Activated CD8-positive, alpha-beta memory T cell treated with anti-CD3 and anti-CD28 coated beads for 36 hours (primary cell): ENCODE results near the gene YPEL4. TPM values are rescaled to one million over a fixed set of nuclear protein-coding genes. Genes with fewer than 3 reads are reported as not detected.
"Not testable (repeated sequence)": the region's sequence is repeated elsewhere in the genome, so short reads cannot be mapped to it uniquely, and the experiment has no call there.

ENCODE experiments used
- CTCF ChIA-PET: fragments of 350-600 bp; sonication (Branson Sonifier 250); formaldehyde crosslinking; loops from one replicate; lab custom pipeline; 2021; ENCODE audit warnings: antibody characterized with exemption; lab: Charles Lee
- POLR2A ChIA-PET: fragments of 350-600 bp; sonication (Branson Sonifier 250); formaldehyde crosslinking; loops from one replicate; lab custom pipeline; 2021; ENCODE audit warnings: antibody characterized with exemption; lab: Charles Lee
- total RNA-seq, 2 experiments: library from RNA; stranded (reverse); gene quantifications; one replicate each; pipeline ENCODE4 v1.2.3, GENCODE V29; 2021

The YPEL4 gene
- total RNA-seq, 2 experiments from 2014 or later: not detected

- CTCF ChIA-PET: interaction anchor here (0.6 kb wide), 1 partner anchor 13 kb away, joined by 4 read pairs; no protein-coding TSS in a partner anchor
- POLR2A ChIA-PET: no interaction called here
Measured at GRCh38 chr11:57656885-57657193, 7.1 kb upstream of the YPEL4 start.

DNA sequence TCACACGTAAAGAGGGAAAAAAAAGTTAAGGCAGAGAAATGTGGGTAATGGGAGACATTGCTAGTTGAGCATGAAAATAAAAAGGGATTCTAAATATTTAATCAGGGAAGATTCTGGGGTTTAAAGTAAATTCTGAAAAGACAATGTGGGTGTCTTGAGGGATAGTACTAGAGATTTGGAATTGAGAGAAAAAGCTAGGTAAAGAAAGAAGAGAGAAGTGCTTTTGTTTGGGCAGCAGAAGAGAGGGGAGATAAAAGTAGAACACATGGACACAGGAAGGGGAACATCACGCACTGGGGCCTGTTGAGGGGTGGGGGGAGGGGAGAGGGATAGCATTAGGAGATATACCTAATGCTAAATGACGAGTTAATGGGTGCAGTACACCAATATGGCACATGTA lies 3.5 kb upstream of the YPEL4 start:
- POLR2A ChIA-PET: no interaction called here

GRCh38 chr11:57652662-57653061 lies 3.0 kb upstream of the YPEL4 start:
- CTCF ChIA-PET: interaction anchor here (0.6 to 1.0 kb wide), 3 partner anchors 10 to 138 kb away, joined by 3 to 5 read pairs (median 3); partner anchors contain the start of gene UBE2L6
- POLR2A ChIA-PET: no interaction called here

More for the DNA sequence above, 3.5 kb upstream of the YPEL4 start:
- CTCF ChIA-PET: interaction anchor here (0.7 to 1.8 kb wide), 3 partner anchors 45 to 85 kb away, joined by 4 to 5 read pairs (median 5); partner anchors contain the start of gene UBE2L6

- CTCF ChIA-PET: interaction anchor here (0.6 to 1.0 kb wide), 3 partner anchors 9 to 138 kb away, joined by 3 to 5 read pairs (median 3); partner anchors contain the start of gene UBE2L6
Measured at GRCh38 chr11:57652230-57652629, 2.5 kb upstream of the YPEL4 start.

GRCh38 chr11:57651408-57651807 lies 1.7 kb upstream of the YPEL4 start:
- ChIA-PET CTCF (no interaction called here), POLR2A (no interaction called here)

More at GRCh38 chr11:57652230-57652629, 2.5 kb upstream of the YPEL4 start:
- POLR2A ChIA-PET: not testable (repeated sequence)

GRCh38 chr11:57650739-57651090 lies 1.0 kb upstream of the YPEL4 start:
- ChIA-PET CTCF (no interaction called here), POLR2A (no interaction called here)

DNA sequence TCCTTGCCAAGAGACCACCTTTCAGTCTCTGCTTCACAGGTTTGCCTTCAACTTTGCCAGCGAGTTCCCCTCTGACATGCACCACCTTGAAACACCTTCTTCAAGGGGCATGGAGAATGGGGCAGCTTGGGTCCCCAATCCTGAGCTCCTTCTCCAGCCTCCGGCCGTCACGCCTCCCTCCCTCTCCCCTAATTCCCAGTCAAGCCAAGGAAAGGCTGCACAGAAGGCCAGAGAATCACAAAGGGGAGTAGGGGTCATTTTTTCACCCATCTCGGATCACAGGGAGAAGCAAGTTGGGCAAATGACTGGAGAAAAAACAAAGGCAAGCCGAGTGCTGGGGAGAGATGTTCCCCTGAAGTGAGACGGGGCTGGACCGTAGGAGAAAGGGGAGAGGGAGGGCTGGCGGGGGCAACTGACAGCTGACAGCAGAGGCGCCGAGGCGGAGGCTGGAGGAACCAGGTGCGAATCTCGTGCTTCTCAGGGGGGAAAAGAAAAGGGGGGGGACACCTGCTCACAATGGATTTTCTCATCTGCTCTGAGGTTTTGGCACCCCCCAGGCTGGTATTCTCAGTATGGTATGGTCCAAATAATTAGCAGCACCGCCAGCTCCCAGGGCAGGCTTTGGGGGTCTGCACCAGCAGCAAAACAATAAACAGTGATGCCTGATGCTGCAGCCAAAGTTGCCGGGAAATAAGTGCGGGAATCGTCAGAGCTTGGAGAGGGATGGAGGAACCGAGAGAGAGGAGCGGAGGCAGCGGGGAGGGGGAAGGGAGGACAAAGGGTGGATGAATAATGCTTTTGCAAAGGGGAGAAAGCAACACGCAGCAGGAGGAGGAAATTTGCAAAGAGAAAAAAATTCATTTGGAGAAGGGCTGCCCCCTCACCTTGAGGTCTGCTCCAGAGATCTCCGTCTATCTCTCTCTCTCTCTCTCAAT lies 644 bp downstream of the YPEL4 start:
- ChIA-PET POLR2A (interaction anchor here (0.7 kb wide), 1 partner anchor 11 kb away, joined by 3 read pairs; no protein-coding TSS in a partner anchor), CTCF (interaction anchor here (1.3 to 1.4 kb wide), 2 partner anchors 9 to 152 kb away, joined by 3 to 5 read pairs; no protein-coding TSS in a partner anchor)

DNA sequence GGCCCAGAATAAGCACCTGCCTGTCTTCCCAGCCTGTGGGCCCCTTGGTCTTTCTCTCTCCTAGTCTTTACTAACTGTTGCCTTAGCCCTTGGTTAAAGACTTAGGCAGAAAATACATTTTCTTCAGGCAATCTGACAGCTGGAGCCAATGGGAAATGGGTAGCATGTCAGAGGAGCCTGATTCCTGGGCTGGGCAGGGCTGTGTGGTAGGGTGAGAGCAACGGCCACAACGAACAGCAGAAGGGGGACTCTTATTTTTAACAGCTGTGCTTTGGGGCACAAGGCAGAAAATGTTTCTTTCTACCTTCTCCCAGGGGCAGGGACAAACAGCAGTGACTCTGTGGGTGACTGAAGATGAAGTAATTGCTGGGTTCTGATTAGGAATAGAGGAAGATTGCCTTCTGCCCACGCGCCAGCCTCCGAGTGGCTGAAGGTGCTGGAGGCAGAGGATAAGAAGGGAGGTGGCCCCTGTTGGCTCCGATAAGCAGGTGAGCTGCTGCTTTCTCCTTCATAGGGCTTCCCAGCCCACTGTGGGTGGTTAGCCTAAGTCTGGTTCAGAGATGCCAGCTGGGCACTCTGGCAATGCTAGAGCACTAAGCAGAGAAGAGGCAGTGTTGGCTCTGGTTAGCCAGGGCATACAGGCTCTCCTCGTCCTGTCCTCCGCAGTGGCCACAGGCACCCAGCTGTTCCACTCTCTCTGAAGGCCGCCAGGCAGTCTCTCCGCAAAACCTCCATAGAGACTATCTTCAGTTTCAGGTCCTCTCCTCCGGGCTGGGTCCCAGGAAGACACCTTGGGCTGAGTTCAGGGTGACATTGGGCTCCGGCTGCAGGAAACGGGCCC lies 1.5 kb downstream of the YPEL4 start:
- ChIA-PET CTCF (interaction anchor here (1.3 to 1.4 kb wide), 2 partner anchors 8 to 153 kb away, joined by 3 to 5 read pairs; no protein-coding TSS in a partner anchor), POLR2A (no interaction called here)

GRCh38 chr11:57647372-57647771 lies 2.3 kb downstream of the YPEL4 start:
- POLR2A ChIA-PET: interaction anchor here (1.5 kb wide), 1 partner anchor 80 kb away, joined by 3 read pairs; the partner anchor contains the start of gene UBE2L6
- CTCF ChIA-PET: interaction anchor here (1.3 to 3.8 kb wide), 3 partner anchors 8 to 154 kb away, joined by 3 to 38 read pairs (median 5); partner anchors contain the start of gene UBE2L6

- ChIA-PET CTCF (interaction anchor here (0.7 to 3.8 kb wide), 2 partner anchors 78 to 301 kb away, joined by 3 to 38 read pairs; partner anchors contain the start of gene UBE2L6), POLR2A (interaction anchor here (1.5 kb wide), 1 partner anchor 79 kb away, joined by 3 read pairs; the partner anchor contains the start of gene UBE2L6)
Measured at GRCh38 chr11:57646799-57647303, 2.9 kb downstream of the YPEL4 start.

DNA sequence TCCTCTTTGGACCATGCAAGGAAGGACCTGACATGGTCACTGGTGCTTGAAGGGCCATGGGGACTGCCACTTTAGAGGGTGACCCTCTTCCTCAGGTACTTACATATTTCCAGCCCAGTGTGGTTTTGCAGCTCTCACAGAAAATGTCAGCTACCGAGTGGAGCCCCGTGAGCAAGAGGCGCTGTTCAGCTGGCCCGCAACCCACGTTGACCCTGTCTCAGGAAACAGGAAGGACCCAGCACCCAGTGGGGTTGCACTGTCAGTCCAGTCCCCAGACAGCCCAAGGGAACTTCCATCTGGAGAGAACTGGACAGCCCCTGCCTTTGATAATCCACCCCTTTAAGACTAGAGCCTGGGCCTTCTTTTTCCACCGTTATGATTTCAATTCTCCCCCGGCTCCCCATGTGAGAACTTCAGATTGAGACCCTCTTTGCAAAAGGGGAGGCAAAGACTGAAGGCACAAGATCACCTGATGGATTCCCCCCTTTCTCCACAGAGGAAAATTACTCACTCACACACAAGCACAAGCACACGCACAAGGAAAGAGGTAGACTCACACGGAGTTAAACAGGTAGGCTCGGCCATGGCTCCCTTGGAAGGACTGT lies 3.4 kb downstream of the YPEL4 start:
- ChIA-PET POLR2A (interaction anchor here (1.5 kb wide), 1 partner anchor 79 kb away, joined by 3 read pairs; the partner anchor contains the start of gene UBE2L6), CTCF (interaction anchor here (0.7 to 3.8 kb wide), 2 partner anchors 78 to 301 kb away, joined by 3 to 38 read pairs; partner anchors contain the start of gene UBE2L6)

GRCh38 chr11:57645689-57646085 lies 4.0 kb downstream of the YPEL4 start:
- ChIA-PET POLR2A (no interaction called here), CTCF (interaction anchor here (1.4 to 3.8 kb wide), 5 partner anchors 17 to 187 kb away, joined by 3 to 38 read pairs (median 9); partner anchors contain the start of gene UBE2L6)

GRCh38 chr11:57644748-57645688 lies 4.7 kb downstream of the YPEL4 start:
- ChIA-PET CTCF (interaction anchor here (0.5 to 3.8 kb wide), 23 partner anchors 9 to 299 kb away, joined by 3 to 38 read pairs (median 3); partner anchors contain the start of gene UBE2L6), POLR2A (interaction anchor here (0.6 to 0.8 kb wide), 2 partner anchors 21 to 78 kb away, joined by 3 to 4 read pairs; partner anchors contain the start of gene UBE2L6)

DNA sequence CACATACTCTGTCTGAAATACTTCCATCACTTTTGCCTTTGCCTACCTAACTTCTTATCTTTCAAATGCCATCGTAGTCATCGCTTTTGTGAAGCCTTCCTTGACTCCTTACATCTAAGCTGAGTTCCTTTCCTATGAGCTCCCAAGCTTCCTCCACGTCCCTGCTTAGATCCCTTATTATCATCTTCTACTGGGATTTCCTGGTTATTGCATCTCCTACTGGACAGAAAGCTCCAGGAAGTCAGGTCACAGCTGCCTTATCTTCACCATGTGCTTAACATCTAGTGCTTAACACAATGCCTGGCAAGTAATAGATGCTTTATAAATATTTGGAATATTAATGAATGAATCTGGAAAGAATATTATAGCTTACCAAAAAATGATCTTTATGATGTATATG lies 5.9 kb downstream of the YPEL4 start:
- POLR2A ChIA-PET: no interaction called here
- CTCF ChIA-PET: interaction anchor here (0.7 to 3.8 kb wide), 23 partner anchors 11 to 422 kb away, joined by 3 to 38 read pairs (median 4); partner anchors contain the start of gene UBE2L6

DNA sequence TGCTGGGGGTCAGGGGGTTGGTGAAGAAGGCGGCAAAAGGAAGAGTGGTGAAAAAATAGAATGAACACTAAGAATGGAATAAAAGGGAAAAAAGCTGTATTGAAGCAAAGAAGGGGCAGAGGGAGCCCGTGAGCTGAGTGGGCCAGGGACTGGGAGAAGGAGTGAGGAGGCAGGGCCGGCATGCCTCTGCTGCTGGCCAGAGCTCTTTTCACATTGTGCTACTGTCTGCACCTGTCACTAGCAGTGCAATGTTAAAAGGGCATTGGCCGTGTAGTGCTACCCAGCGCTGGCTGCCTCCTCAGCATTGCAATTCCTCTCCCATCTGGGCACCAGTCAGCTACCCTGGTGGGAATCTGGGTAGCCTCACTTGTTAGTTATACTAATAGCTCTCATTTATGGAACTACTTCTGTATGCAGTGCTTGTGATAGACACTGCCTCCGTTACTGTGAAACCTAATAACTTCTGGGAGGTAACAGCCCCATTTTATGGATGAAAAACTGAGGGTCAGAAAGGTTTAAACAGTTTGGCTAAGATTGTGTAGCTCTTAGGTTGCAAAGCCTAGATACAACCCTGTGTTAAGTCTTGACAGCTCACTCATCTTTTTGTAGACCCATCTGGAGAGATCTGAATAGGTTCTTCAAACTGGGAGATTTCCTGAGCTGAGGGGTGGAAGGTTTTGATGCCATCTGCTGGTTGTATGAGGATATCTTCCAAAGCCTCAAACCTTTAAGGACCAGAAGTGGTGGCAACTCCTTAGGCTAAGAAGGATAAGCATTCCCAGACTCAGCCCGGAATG lies 8.5 kb downstream of the YPEL4 start:
- ChIA-PET CTCF (interaction anchor here (0.5 to 5.0 kb wide), 18 partner anchors 9 to 296 kb away, joined by 3 to 47 read pairs (median 3); partner anchors contain the start of genes MED19, SLC43A1, TMX2 and UBE2L6), POLR2A (no interaction called here)
